HUES48 (cell line): ENCODE results near the gene OVAAL.

Experiments
- H3K27ac ChIP-seq: one replicate; pipeline ENCODE4 v1.7.0; 2013; ENCODE audit warnings: low read depth, low read length, inconsistent platforms
- H3K27me3 ChIP-seq: 2 replicates; pipeline ENCODE4 v1.6.1; 2013; ENCODE audit warnings: mild to moderate bottlenecking, low read length; ENCODE audit not compliant: control insufficient read depth, insufficient read depth
- H3K36me3 ChIP-seq: 2 replicates; pipeline ENCODE4 v1.6.1; 2013; ENCODE audit warnings: low read length; ENCODE audit not compliant: control insufficient read depth, insufficient read depth
- H3K4me1 ChIP-seq: 2 replicates; pipeline ENCODE4 v1.6.1; 2013; ENCODE audit warnings: mild to moderate bottlenecking, low read length; ENCODE audit not compliant: control insufficient read depth, insufficient read depth
- H3K4me3 ChIP-seq: 2 replicates; pipeline ENCODE4 v1.5.1; 2013; ENCODE audit warnings: mild to moderate bottlenecking, low read depth, low read length
- H3K9ac ChIP-seq: 2 replicates; pipeline ENCODE4 v1.6.1; 2013; ENCODE audit warnings: mild to moderate bottlenecking, low read depth, low read length, moderate library complexity
- H3K9me3 ChIP-seq: 2 replicates; pipeline ENCODE4 v1.6.1; 2013; ENCODE audit warnings: low read length; ENCODE audit not compliant: control insufficient read depth, insufficient read depth

The OVAAL gene

GRCh38 chr1:180609643-180610555 lies 51.1 kb downstream of the OVAAL start:
- H3K4me3 ChIP-seq = no peak overlapping the region

GRCh38 chr1:180610556-180611015 lies 51.8 kb downstream of the OVAAL start:
- Histone ChIP-seq H3K36me3 (no peaks in the 10 kb centered on the region), H3K9me3 (no peaks in the 10 kb centered on the region), H3K27ac (no peak overlapping the region), H3K4me1 (peaks cover 26% of the 10 kb centered on the region; the same call in 1 of the 2 replicates), H3K27me3 (no peaks in the 10 kb centered on the region), H3K9ac (no peak overlapping the region), H3K4me3 (no peak overlapping the region)

More at GRCh38 chr1:180609643-180610555, 51.1 kb downstream of the OVAAL start:
- Histone ChIP-seq H3K9me3 (no peaks in the 10 kb centered on the region), H3K27ac (no peak overlapping the region), H3K9ac (no peak overlapping the region), H3K4me1 (peaks cover 26% of the 10 kb centered on the region; the same call in 1 of the 2 replicates), H3K36me3 (no peaks in the 10 kb centered on the region), H3K27me3 (no peaks in the 10 kb centered on the region)

- Histone ChIP-seq H3K9me3 (no peaks in the 10 kb centered on the region), H3K4me3 (no peak overlapping the region), H3K4me1 (peaks cover 22% of the 10 kb centered on the region; the same call in 1 of the 2 replicates), H3K27me3 (no peaks in the 10 kb centered on the region), H3K36me3 (no peaks in the 10 kb centered on the region), H3K27ac (no peak overlapping the region), H3K9ac (no peak overlapping the region)
Measured at GRCh38 chr1:180611016-180611930, 52.5 kb downstream of the OVAAL start.

- H3K4me3 ChIP-seq = no peak overlapping the region
- no peaks in the 10 kb centered on the region for H3K9me3 ChIP-seq
- peaks cover 18% of the 10 kb centered on the region; the same call in 1 of the 2 replicates for H3K4me1 ChIP-seq
- no peaks in the 10 kb centered on the region for H3K27me3 ChIP-seq
- no peaks in the 10 kb centered on the region for H3K36me3 ChIP-seq
- no peak overlapping the region for H3K9ac ChIP-seq
- no peak overlapping the region for H3K27ac ChIP-seq
Measured at GRCh38 chr1:180612632-180613031, 53.9 kb downstream of the OVAAL start.

- Histone ChIP-seq H3K4me3 (no peak overlapping the region), H3K27ac (no peak overlapping the region), H3K4me1 (peaks cover 17% of the 10 kb centered on the region; the same call in 1 of the 2 replicates), H3K9me3 (no peaks in the 10 kb centered on the region), H3K9ac (no peak overlapping the region), H3K36me3 (no peaks in the 10 kb centered on the region), H3K27me3 (no peaks in the 10 kb centered on the region)
Measured at GRCh38 chr1:180614730-180615129, 56.0 kb downstream of the OVAAL start.

GRCh38 chr1:180615493-180616290 lies 56.9 kb downstream of the OVAAL start:
- Histone ChIP-seq H3K9me3 (no peaks in the 10 kb centered on the region), H3K9ac (no peak overlapping the region), H3K4me3 (no peak overlapping the region), H3K27ac (no peak overlapping the region), H3K4me1 (peaks cover 8% of the 10 kb centered on the region; the same call in 1 of the 2 replicates), H3K27me3 (no peaks in the 10 kb centered on the region), H3K36me3 (no peaks in the 10 kb centered on the region)
